Measurements from ENCODE around the gene MSN. TPM values are rescaled to one million over a fixed set of nuclear protein-coding genes. Genes with fewer than 3 reads are reported as not detected.

MSN gene
- total and polyA plus RNA-seq, 7 donors = 31.4 to 133 (median 75.2) TPM

- peak overlapping the region; percentile 80 for H3K27ac ChIP-seq
- peaks cover 39% of the 10 kb centered on the region for H3K4me1 ChIP-seq
- 35 to 49% (median 48%) methylated on average over 5 of the region's 5 CpGs for WGBS, 3 donors
- DNase-seq (peak in 1 of 2 donors; percentile 60), ATAC-seq (peak; percentile 90 to 92 (median 92))
- no peaks in the 10 kb centered on the region for H3K27me3 ChIP-seq (ENCODE audit: insufficient read depth in 3 of 3, low read length in 2 of 3)
- H3K36me3 ChIP-seq (ENCODE audit: insufficient read depth in 1 of 2, low read depth in 1 of 2) = no peaks in the 10 kb centered on the region
- no peak for TF ChIP-seq CTCF (IDR thresholded peaks at IDR 0.05)
- intact Hi-C loops (cut with DNase I) = no loop called here
- H3K4me3 ChIP-seq = no peak overlapping the region
- no peaks in the 10 kb centered on the region for H3K9me3 ChIP-seq
Measured at GRCh38 chrX:65690057-65690855, 22.8 kb downstream of the MSN start.

- TF ChIP-seq CTCF (IDR thresholded peaks at IDR 0.05) = no peak
- peak overlapping the region; percentile 55 for H3K27ac ChIP-seq
- peaks cover 52% of the 10 kb centered on the region for H3K4me1 ChIP-seq
- ATAC-seq (no peak), DNase-seq (no peak)
- no peaks in the 10 kb centered on the region for H3K27me3 ChIP-seq (ENCODE audit: insufficient read depth in 3 of 3, low read length in 2 of 3)
- 65 to 77% (median 65%) methylated on average over 3 of the region's 3 CpGs for WGBS, 3 donors
- intact Hi-C loops (cut with DNase I) = no loop called here
- H3K4me3 ChIP-seq = no peak overlapping the region
- no peaks in the 10 kb centered on the region for H3K9me3 ChIP-seq
- no peaks in the 10 kb centered on the region for H3K36me3 ChIP-seq (ENCODE audit: insufficient read depth in 1 of 2, low read depth in 1 of 2)
Measured at GRCh38 chrX:65695849-65696449, 28.5 kb downstream of the MSN start.

- H3K27ac ChIP-seq = peak overlapping the region; percentile 55
- intact Hi-C loops (cut with DNase I) = no loop called here
- no peak for ATAC-seq
- TF ChIP-seq CTCF (IDR thresholded peaks at IDR 0.05) = no peak
- 73 to 82% (median 74%) methylated on average over 3 of the region's 3 CpGs for WGBS, 3 donors
- no peaks in the 10 kb centered on the region for H3K9me3 ChIP-seq
- DNase-seq = no peak
- no peak overlapping the region for H3K4me3 ChIP-seq
- H3K4me1 ChIP-seq = peaks cover 51% of the 10 kb centered on the region
- H3K27me3 ChIP-seq (ENCODE audit: insufficient read depth in 3 of 3, low read length in 2 of 3) = no peaks in the 10 kb centered on the region
- H3K36me3 ChIP-seq (ENCODE audit: insufficient read depth in 1 of 2, low read depth in 1 of 2) = peaks cover 0 to 3% of the 10 kb centered on the region in 2 donors
Measured at GRCh38 chrX:65696613-65697012, 29.2 kb downstream of the MSN start.

GRCh38 chrX:65697211-65697641 lies 29.8 kb downstream of the MSN start:
- DNase-seq (no peak), ATAC-seq (peak; percentile 34 to 72 (median 63))
- H3K27me3 ChIP-seq (ENCODE audit: insufficient read depth in 3 of 3, low read length in 2 of 3) = no peaks in the 10 kb centered on the region
- TF ChIP-seq CTCF (IDR thresholded peaks at IDR 0.05) = no peak
- 10 to 28% (median 13%) methylated on average over 2 of the region's 2 CpGs for WGBS, 3 donors
- H3K4me3 ChIP-seq = no peak overlapping the region
- H3K4me1 ChIP-seq = peaks cover 46% of the 10 kb centered on the region
- intact Hi-C loops (cut with DNase I) = no loop called here
- peak overlapping the region; percentile 55 for H3K27ac ChIP-seq
- H3K9me3 ChIP-seq = no peaks in the 10 kb centered on the region
- H3K36me3 ChIP-seq (ENCODE audit: insufficient read depth in 1 of 2, low read depth in 1 of 2) = peaks cover 0 to 5% of the 10 kb centered on the region in 2 donors
